Measurements from ENCODE around the gene MRPS14. TPM values are rescaled to one million over a fixed set of nuclear protein-coding genes. Genes with fewer than 3 reads are reported as not detected.

Gene MRPS14
- total RNA-seq, 1 experiment from 2014 or later = 29.4 TPM

GRCh38 chr1:174999216-174999935, 23.8 kb downstream of the MRPS14 start:
- Histone ChIP-seq H3K27me3 (ENCODE audit: insufficient read depth, low read length) (no peaks in the 10 kb centered on the region), H3K27ac (ENCODE audit: low read depth, low read length) (peak overlapping the region; percentile 77), H3K4me3 (replicated peaks in 1 of 2; ENCODE audit: low read depth in 1 of 2, low read length in 2 of 2) (peak overlapping the region; percentile 87 to 96), H3K9me2 (ENCODE audit: insufficient read depth) (no peaks in the 10 kb centered on the region), H3K79me2 (ENCODE audit: insufficient read depth, low read length) (peaks cover 54% of the 10 kb centered on the region), H3K4me1 (ENCODE audit: control insufficient read depth in 1 of 2, insufficient read depth in 2 of 2, low read length in 2 of 2) (peaks cover 8 to 32% of the 10 kb centered on the region in 2 experiments), H3K9ac (ENCODE audit: low read length) (peak overlapping the region; percentile 99), H2AFZ (ENCODE audit: low read depth, low read length, poor library complexity, severe bottlenecking) (peak overlapping the region; percentile 64), H3K36me3 (ENCODE audit: control insufficient read depth in 1 of 2, insufficient read depth in 2 of 2, low read length in 2 of 2) (no peaks in the 10 kb centered on the region), H3K9me3 (ENCODE audit: control insufficient read depth in 1 of 2, insufficient read depth in 1 of 2, low read depth in 1 of 2, low read length in 2 of 2) (no peaks in the 10 kb centered on the region), H3K4me2 (ENCODE audit: low read length) (peak overlapping the region; percentile 91), H4K20me1 (ENCODE audit: insufficient read depth) (peaks cover 22% of the 10 kb centered on the region; the same call in 1 of the 2 replicates)
- RAD21 ChIA-PET (ENCODE audit: low non-redundant PET in 1 of 2, low total read pairs in 2 of 2, uncharacterized antibody in 2 of 2, unreplicated experiment in 2 of 2) = no interaction called here
- CTCF ChIA-PET = interaction anchor here (0.6 to 1.6 kb wide), 11 partner anchors 10 to 252 kb away, joined by 3 to 9 read pairs (median 4); no protein-coding TSS in a partner anchor
- intact Hi-C loops (cut with micrococcal nuclease) = loop anchor here (5.0 kb wide), 1 partner anchor 737 kb away; no protein-coding TSS in a partner anchor
- POLR2A ChIA-PET = interaction anchor here (0.6 to 2.6 kb wide), 25 partner anchors 10 to 1131 kb away, joined by 3 to 21 read pairs (median 4); partner anchors contain the start of genes MRPS14 and ZBTB37
- TSS peak; percentile 71 for BruUV-seq (replicated peaks)
- DNase-seq (ENCODE audit: low read depth, low spot score) (peak; percentile 97), ATAC-seq (peak; percentile 83)
- TF ChIP-seq ELF1 (IDR thresholded peaks at IDR 0.05; ENCODE audit: borderline replicate concordance, low read depth) = peak; percentile 83
- no peak for TF ChIP-seq ATF3 (IDR thresholded peaks at IDR 0.05)
- peak; percentile 84 for TF ChIP-seq MAX (IDR thresholded peaks at IDR 0.05)
- TF ChIP-seq ZFX (IDR thresholded peaks at IDR 0.05) = peak; percentile 68
- TF ChIP-seq ZNF274 (IDR thresholded peaks at IDR 0.05; ENCODE audit: low read depth, low read length) = no peak
- peak; percentile 86 for TF ChIP-seq SRF (IDR thresholded peaks at IDR 0.05; ENCODE audit: low read depth)
- TF ChIP-seq REST (IDR thresholded peaks at IDR 0.05; ENCODE audit: low read depth) = no peak
- no peak for TF ChIP-seq EZH2 (IDR thresholded peaks at IDR 0.05)
- peak; percentile 94 for TF ChIP-seq SIN3A (IDR thresholded peaks at IDR 0.05; ENCODE audit: low read depth)
- peak; percentile 17; the same call in 1 of the 2 replicates for TF ChIP-seq FOSL1 (IDR thresholded peaks at IDR 0.05; ENCODE audit: low read depth)
- peak; percentile 98 for TF ChIP-seq CBX3 (IDR thresholded peaks at IDR 0.05; ENCODE audit: low read depth)
- TF ChIP-seq POLR2A (IDR thresholded peaks at IDR 0.05; ENCODE audit: borderline replicate concordance, extremely low read depth, insufficient read depth, insufficient read length) = peak; percentile 92
- TF ChIP-seq CEBPB (IDR thresholded peaks at IDR 0.05; ENCODE audit: low read depth) = peak; percentile 33; the same call in 1 of the 2 replicates
- TF ChIP-seq TCF7L2 (IDR thresholded peaks at IDR 0.05; ENCODE audit: borderline replicate concordance, extremely low read depth, insufficient read depth, insufficient read length) = peak; percentile 73
- TF ChIP-seq EZH2phosphoT487 (IDR thresholded peaks at IDR 0.05; ENCODE audit: borderline replicate concordance) = no peak
- TF ChIP-seq JUND (IDR thresholded peaks at IDR 0.05) = 0 out of 2 replicates have a peak, but pooled peaks have one; percentile 27
- no peak for TF ChIP-seq CTCF (IDR thresholded peaks at IDR 0.05 in 2 of 3, conservative IDR thresholded peaks at IDR 0.05 in 1 of 3; ENCODE audit: borderline replicate concordance in 1 of 3, insufficient read depth in 1 of 3, low read depth in 2 of 3, low read length in 2 of 3)
- TF ChIP-seq POLR2AphosphoS5 (IDR thresholded peaks at IDR 0.05; ENCODE audit: low read depth, low read length) = peak; percentile 99
- TF ChIP-seq RAD21 (IDR thresholded peaks at IDR 0.05; ENCODE audit: low read depth) = no peak
- peak; percentile 96 for TF ChIP-seq YY1 (IDR thresholded peaks at IDR 0.05; ENCODE audit: extremely low read depth, insufficient replicate concordance, low read depth, low read length)
- 0 out of 2 replicates have a peak, but pooled peaks have one; percentile 65 for TF ChIP-seq EGR1 (IDR thresholded peaks at IDR 0.05; ENCODE audit: low read depth)

All from HCT116 (cell line).